Fibroblast of villous mesenchyme (primary cell): Measurements from ENCODE around the gene MFAP4. TPM values are rescaled to one million over a fixed set of nuclear protein-coding genes. Genes with fewer than 3 reads are reported as not detected.
A peak's percentile ranks its signal among the peaks of the same experiment; 100 is the strongest.

ENCODE experiments used
- DNase-seq: peaks from one replicate; pipeline ENCODE4 v3.0.0-alpha.2; 2010; ENCODE audit warnings: low read depth
- H3K4me3 ChIP-seq: 2 replicates; pipeline ENCODE4 v1.5.1; 2011; ENCODE audit warnings: low read depth, mild to moderate bottlenecking, low read length
- CTCF ChIP-seq: IDR thresholded peaks from 2 replicates; pipeline ENCODE4 v1.5.1; 2012; ENCODE audit warnings: low read depth, mild to moderate bottlenecking, low read length; ENCODE audit not compliant: insufficient read depth
- total RNA-seq: library from RNA; depleted of rRNA; stranded (reverse); fragments of >200 nt; gene quantifications from 2 replicates; pipeline ENCODE4 v1.2.3, GENCODE V29; 2012

MFAP4 gene
- total RNA-seq, 1 donor: 17.7 TPM

GRCh38 chr17:19361944-19362276 lies 25.1 kb downstream of the MFAP4 start:
- H3K4me3 ChIP-seq: peak overlapping the region; percentile 82
- no peak for TF ChIP-seq CTCF
- DNase-seq: no peak

GRCh38 chr17:19361326-19361725 lies 25.7 kb downstream of the MFAP4 start:
- no peak for TF ChIP-seq CTCF
- no peak for DNase-seq
- peak overlapping the region; percentile 82 for H3K4me3 ChIP-seq

- H3K4me3 ChIP-seq: no peak overlapping the region
- no peak for DNase-seq
- no peak for TF ChIP-seq CTCF
Observed at GRCh38 chr17:19360772-19361171, 26.2 kb downstream of the MFAP4 start.

- no peak for DNase-seq
- no peak for TF ChIP-seq CTCF
- H3K4me3 ChIP-seq: no peak overlapping the region
Observed at GRCh38 chr17:19359856-19360255, 27.1 kb downstream of the MFAP4 start.

GRCh38 chr17:19359151-19359550 lies 27.8 kb downstream of the MFAP4 start:
- TF ChIP-seq CTCF: no peak

GRCh38 chr17:19357761-19358160 lies 29.2 kb downstream of the MFAP4 start:
- no peak for DNase-seq
- no peak overlapping the region for H3K4me3 ChIP-seq
- TF ChIP-seq CTCF: no peak

More at GRCh38 chr17:19359151-19359550, 27.8 kb downstream of the MFAP4 start:
- H3K4me3 ChIP-seq: no peak overlapping the region
- no peak for DNase-seq

- H3K4me3 ChIP-seq: no peak overlapping the region
- no peak for DNase-seq
- no peak for TF ChIP-seq CTCF
Observed at GRCh38 chr17:19357351-19357750, 29.6 kb downstream of the MFAP4 start.
